Gastroesophageal sphincter (tissue), 4 donors: ENCODE measurements around the gene CALU. TPM values are rescaled to one million over a fixed set of nuclear protein-coding genes. Genes with fewer than 3 reads are reported as not detected.
A peak's percentile ranks its signal among the peaks of the same experiment; 100 is the strongest.

ENCODE experiments used
- ATAC-seq: fragments of 150-250 bp; one replicate; pipeline ENCODE4 v1.9.1; 2016; ENCODE audit warnings: mild to moderate bottlenecking, moderate library complexity
- H3K27ac ChIP-seq, 4 donors: fragments of 200-600 bp; sonication (generic) in 3 of 4; 1 replicate in 3 of 4; 2 replicates in 1 of 4; pipeline ENCODE4 v1.5.1; 2016 to 2019
- H3K27me3 ChIP-seq: fragments of 200-600 bp; sonication (generic); one replicate; pipeline ENCODE4 v1.5.1; 2019
- H3K36me3 ChIP-seq, 2 donors: fragments of 200-600 bp; sonication (generic); one replicate each; pipeline ENCODE4 v1.5.1; 2019; ENCODE audit warnings: control low read depth in 1 of 2
- H3K4me1 ChIP-seq, 3 donors: fragments of 200-600 bp; sonication (generic); 1 replicate in 2 of 3; 2 replicates in 1 of 3; pipeline ENCODE4 v1.5.1; 2016 to 2019; ENCODE audit warnings: control low read depth in 2 of 3
- H3K4me3 ChIP-seq, 2 donors: fragments of 200-600 bp; sonication (generic); one replicate each; pipeline ENCODE4 v1.5.1; 2019; ENCODE audit warnings: mild to moderate bottlenecking in 1 of 2, moderate library complexity in 1 of 2
- H3K9me3 ChIP-seq, 3 donors: fragments of 200-600 bp; sonication (generic); one replicate each; pipeline ENCODE4 v1.5.1; 2017 to 2019; ENCODE audit warnings: control low read depth in 2 of 3
- EP300 ChIP-seq: sonication (generic); formaldehyde crosslinking; IDR thresholded peaks from one replicate; pipeline ENCODE4 v1.6.1; 2017; ENCODE audit warnings: antibody characterized with exemption, mild to moderate bottlenecking
- POLR2A ChIP-seq, 2 donors: fragments of 450-650 bp; IDR thresholded peaks; one replicate each; pipeline ENCODE4 v1.6.1; 2017; ENCODE audit warnings: antibody characterized with exemption in 2 of 2, mild to moderate bottlenecking in 2 of 2, moderate library complexity in 1 of 2
- POLR2AphosphoS5 ChIP-seq: sonication (generic); formaldehyde crosslinking; IDR thresholded peaks from one replicate; pipeline ENCODE4 v1.6.1; 2017; ENCODE audit warnings: antibody characterized with exemption
- WGBS, 2 donors: methylation state at CpG; one replicate each; pipeline ENCODE4 v1.1.5; 2018; ENCODE audit warnings: low coverage in 1 of 2; 5-methylcytosine and 5-hydroxymethylcytosine counted together
- total RNA-seq, 4 donors: library from RNA; depleted of rRNA; stranded (reverse); fragments of >200 nt; gene quantifications; one replicate each; pipeline ENCODE4 v1.1.0, GENCODE V29; 2016
- TF ChIP-seq, protein P1 (sequence below), 4 experiments: fragments of 200-600 bp in 2 of 4; fragments of 450-650 bp in 2 of 4; sonication (generic) in 1 of 4; IDR thresholded peaks; one replicate each; pipeline ENCODE4 v1.5.1; 2017 to 2019; ENCODE audit warnings: antibody characterized with exemption in 4 of 4, mild to moderate bottlenecking in 2 of 4, moderate library complexity in 2 of 4

The CALU gene
- total RNA-seq, 4 donors from 2014 or later: 146 to 274 (median 235) TPM

DNA sequence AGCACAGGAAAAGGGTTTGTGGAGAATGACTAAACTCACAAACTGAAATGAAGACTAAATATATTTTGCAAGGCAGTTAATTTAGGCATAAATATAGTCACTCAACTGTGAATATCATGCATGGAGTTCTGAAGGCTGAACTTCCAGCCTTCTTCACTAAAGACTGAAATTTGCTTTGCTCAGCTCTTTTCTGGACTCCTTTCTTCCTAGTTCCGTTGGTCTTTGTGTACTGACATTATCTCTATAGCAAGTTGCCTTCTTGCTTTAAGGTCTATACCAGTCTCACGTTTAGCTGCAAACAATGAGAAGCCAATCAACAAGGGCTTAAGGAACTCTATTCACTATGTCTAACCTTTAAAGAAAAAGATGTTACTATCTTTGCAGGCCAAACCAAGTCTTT is 44.4 kb upstream of the CALU start:
- H3K36me3 ChIP-seq: no peaks in the 10 kb centered on the region
- no peaks in the 10 kb centered on the region for H3K9me3 ChIP-seq
- peaks cover 0 to 9% (median 5%) of the 10 kb centered on the region in 3 donors for H3K4me1 ChIP-seq
- no peak overlapping the region for H3K27ac ChIP-seq
- H3K27me3 ChIP-seq: peaks cover 60% of the 10 kb centered on the region
- H3K4me3 ChIP-seq: no peak overlapping the region
- TF ChIP-seq POLR2AphosphoS5 (no peak), POLR2A (IDR thresholded peaks at IDR 0.05) (no peak)
- WGBS, 2 donors: 33 to 56% methylated on average over 2 of the region's 2 CpGs
- no peak for ATAC-seq

DNA sequence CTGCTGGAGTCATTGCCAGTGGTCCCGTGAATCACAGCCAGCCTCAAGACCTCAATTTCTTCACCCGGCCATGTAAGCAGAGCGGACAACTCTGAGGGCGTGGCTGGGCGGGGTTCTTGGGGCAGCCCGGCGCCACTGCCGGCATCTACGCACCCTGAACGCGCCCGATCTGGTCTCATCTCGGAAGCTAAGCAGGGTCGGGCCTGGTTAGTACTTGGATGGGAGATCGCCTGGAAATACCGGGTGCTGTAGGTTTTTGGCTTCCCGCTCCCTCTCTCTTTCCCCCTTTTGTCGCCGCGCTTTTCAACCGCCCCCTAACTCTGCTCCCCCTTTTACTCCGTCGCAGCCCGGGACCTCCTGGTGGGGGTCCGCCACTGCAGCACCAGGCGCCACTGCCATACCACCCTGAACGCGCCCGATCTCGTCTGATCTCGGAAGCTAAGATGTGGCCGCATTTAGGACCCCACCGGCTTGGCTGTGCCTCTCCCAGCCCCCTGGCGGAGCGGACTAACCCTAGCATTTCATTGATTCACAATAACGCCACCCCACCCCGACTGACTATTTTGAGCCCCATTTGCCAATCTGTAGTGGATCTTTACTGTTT is 41.8 kb upstream of the CALU start:
- no peak overlapping the region for H3K27ac ChIP-seq
- no peak for TF ChIP-seq POLR2A (IDR thresholded peaks at IDR 0.05)
- TF ChIP-seq, protein P1, sequence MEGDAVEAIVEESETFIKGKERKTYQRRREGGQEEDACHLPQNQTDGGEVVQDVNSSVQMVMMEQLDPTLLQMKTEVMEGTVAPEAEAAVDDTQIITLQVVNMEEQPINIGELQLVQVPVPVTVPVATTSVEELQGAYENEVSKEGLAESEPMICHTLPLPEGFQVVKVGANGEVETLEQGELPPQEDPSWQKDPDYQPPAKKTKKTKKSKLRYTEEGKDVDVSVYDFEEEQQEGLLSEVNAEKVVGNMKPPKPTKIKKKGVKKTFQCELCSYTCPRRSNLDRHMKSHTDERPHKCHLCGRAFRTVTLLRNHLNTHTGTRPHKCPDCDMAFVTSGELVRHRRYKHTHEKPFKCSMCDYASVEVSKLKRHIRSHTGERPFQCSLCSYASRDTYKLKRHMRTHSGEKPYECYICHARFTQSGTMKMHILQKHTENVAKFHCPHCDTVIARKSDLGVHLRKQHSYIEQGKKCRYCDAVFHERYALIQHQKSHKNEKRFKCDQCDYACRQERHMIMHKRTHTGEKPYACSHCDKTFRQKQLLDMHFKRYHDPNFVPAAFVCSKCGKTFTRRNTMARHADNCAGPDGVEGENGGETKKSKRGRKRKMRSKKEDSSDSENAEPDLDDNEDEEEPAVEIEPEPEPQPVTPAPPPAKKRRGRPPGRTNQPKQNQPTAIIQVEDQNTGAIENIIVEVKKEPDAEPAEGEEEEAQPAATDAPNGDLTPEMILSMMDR (IDR thresholded peaks at IDR 0.05): peak in 2 of 4 experiments; percentile 3 to 17
- peaks cover 63% of the 10 kb centered on the region for H3K27me3 ChIP-seq
- ATAC-seq: peak; percentile 60
- H3K36me3 ChIP-seq: no peaks in the 10 kb centered on the region
- 3 to 4% methylated on average over 14 to 17 of the region's 37 CpGs for WGBS, 2 donors
- peaks cover 0 to 9% (median 5%) of the 10 kb centered on the region in 3 donors for H3K4me1 ChIP-seq
- peak overlapping the region in 1 of 2 donors; percentile 42 for H3K4me3 ChIP-seq
- no peaks in the 10 kb centered on the region for H3K9me3 ChIP-seq

DNA sequence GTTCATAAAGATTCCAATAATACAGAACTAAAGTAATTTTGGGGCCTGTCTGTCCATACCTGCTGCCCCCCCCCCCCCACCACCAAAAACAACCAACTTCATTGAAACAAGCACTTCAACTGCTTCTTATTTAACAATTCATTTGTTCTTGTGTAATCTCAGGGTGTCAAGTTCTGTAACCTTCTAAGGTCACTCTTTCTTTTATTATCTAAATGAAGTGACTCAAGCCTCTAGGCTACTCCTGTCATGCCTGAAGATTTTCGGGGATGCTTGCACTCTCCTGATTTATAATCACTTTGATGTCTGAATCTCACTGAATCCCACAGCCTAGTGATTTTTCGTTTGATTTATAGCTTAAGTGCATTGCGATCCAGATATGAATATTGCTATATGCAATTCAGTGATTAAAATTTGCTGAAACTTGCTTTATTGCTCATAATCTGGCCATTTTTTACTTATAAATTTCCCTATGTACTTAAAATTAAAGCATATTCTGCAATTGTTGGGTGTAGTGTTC is 39.9 kb upstream of the CALU start:
- Histone ChIP-seq H3K27ac (no peak overlapping the region), H3K4me1 (peaks cover 0 to 9% (median 5%) of the 10 kb centered on the region in 3 donors), H3K9me3 (no peaks in the 10 kb centered on the region), H3K36me3 (no peaks in the 10 kb centered on the region), H3K27me3 (peaks cover 55% of the 10 kb centered on the region), H3K4me3 (no peak overlapping the region)
- TF ChIP-seq POLR2A (IDR thresholded peaks at IDR 0.05): no peak
- TF ChIP-seq POLR2AphosphoS5: no peak
- TF ChIP-seq EP300: no peak
- TF ChIP-seq, protein P1 (IDR thresholded peaks at IDR 0.05): no peak
- WGBS, 2 donors: 77 to 81% methylated on average over 3 of the region's 3 CpGs
- no peak for ATAC-seq

DNA sequence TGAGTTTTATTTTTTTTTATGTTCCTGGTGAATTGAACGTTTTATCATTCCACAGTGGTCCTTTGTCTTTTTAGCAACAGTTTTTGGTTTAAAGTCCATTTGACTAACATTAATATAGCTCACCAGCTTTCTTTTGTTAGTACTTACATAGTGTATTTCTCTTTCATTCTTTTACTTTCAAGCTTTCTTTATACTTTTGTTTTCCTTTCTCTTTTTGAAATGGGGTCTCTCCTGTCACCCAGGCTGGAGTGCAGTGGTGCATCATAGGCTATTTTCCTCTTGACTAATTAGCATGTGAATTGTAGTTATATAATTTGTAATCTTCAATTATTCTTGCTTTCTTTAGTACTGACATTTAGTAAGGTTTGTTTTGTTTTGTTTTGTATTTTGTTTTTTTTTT is 39.3 kb upstream of the CALU start:
- WGBS, 2 donors: 61 to 80% methylated on average over 1 of the region's 1 CpG
- H3K27me3 ChIP-seq: peaks cover 51% of the 10 kb centered on the region
- no peak for ATAC-seq
- no peaks in the 10 kb centered on the region for H3K36me3 ChIP-seq
- H3K4me3 ChIP-seq: no peak overlapping the region
- no peak overlapping the region for H3K27ac ChIP-seq
- TF ChIP-seq POLR2AphosphoS5: no peak
- TF ChIP-seq POLR2A (IDR thresholded peaks at IDR 0.05): no peak
- TF ChIP-seq, protein P1 (IDR thresholded peaks at IDR 0.05): no peak
- TF ChIP-seq EP300: no peak
- H3K9me3 ChIP-seq: no peaks in the 10 kb centered on the region
- peaks cover 0 to 9% (median 5%) of the 10 kb centered on the region in 3 donors for H3K4me1 ChIP-seq

DNA sequence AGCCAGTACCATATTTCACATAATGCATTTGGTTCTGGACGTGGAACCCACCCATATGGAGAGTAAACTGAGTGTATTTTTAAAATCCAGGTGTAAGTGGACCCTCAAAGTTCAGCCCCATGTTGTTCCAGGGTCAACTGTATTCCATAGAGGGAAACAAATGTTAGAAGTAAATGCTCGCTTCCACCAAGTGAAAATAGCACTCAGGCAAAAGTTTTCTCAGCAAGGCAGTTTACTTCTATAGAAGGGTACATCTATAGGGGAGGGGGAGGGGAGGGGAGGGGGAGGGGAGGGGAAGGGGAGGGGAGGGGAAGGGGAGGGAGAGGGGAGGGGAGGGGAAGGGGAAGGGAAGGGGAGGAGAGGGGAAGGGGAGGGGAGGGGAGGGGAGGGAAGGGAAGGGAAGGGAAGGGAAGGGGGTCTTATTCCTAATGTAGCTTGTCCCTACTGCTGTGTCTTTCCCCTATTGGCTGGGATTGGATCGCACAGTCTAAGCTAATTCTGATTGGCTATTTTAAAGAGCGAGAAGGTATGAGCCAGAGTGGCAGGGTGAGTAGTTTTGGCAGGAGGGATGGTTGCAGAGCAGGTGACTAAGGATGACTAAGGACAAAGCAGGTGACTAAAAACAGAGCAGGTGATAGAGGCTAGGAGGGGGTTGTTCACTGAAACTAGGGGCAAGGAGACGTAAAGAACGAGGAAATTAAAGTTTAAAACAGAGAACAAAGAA is 37.9 kb upstream of the CALU start:
- no peak overlapping the region for H3K4me3 ChIP-seq
- TF ChIP-seq POLR2AphosphoS5 (no peak), POLR2A (IDR thresholded peaks at IDR 0.05) (no peak), EP300 (no peak)
- TF ChIP-seq, protein P1 (IDR thresholded peaks at IDR 0.05): no peak
- WGBS, 2 donors: 75 to 90% methylated on average over 4 to 6 of the region's 6 CpGs
- no peaks in the 10 kb centered on the region for H3K36me3 ChIP-seq
- H3K27ac ChIP-seq: no peak overlapping the region
- no peak for ATAC-seq
- no peaks in the 10 kb centered on the region for H3K9me3 ChIP-seq
- peaks cover 0 to 9% (median 5%) of the 10 kb centered on the region in 3 donors for H3K4me1 ChIP-seq
- peaks cover 38% of the 10 kb centered on the region for H3K27me3 ChIP-seq
